ENCODE data around the gene CHCT1. TPM values are rescaled to one million over a fixed set of nuclear protein-coding genes. Genes with fewer than 3 reads are reported as not detected.

CHCT1 gene
- total RNA-seq, 2 experiments from 2014 or later: not detected

GRCh38 chr17:60461584-60461983 lies 39.3 kb downstream of the CHCT1 start:
- H2AFZ ChIP-seq (ENCODE audit: low read length): no peak overlapping the region
- TF ChIP-seq CTCF (conservative IDR thresholded peaks at IDR 0.05; ENCODE audit: low read length) (no peak), EZH2phosphoT487 (IDR thresholded peaks at IDR 0.05; ENCODE audit: borderline replicate concordance, low read depth, low read length) (no peak)
- CTCF ChIA-PET (ENCODE audit: unreplicated experiment): no interaction called here
- no peak overlapping the region for H3K4me3 ChIP-seq (ENCODE audit: low read depth, low read length, poor library complexity, severe bottlenecking)
- DNase-seq (ENCODE audit: low spot score): no peak
- POLR2A ChIA-PET: no interaction called here
- H3K9me2 ChIP-seq (ENCODE audit: insufficient read depth, low read length): no peaks in the 10 kb centered on the region
- BruUV-seq (replicated peaks): no TSS peak
- peaks cover 85% of the 10 kb centered on the region for H3K36me3 ChIP-seq (ENCODE audit: insufficient read depth, low read length)
- no peaks in the 10 kb centered on the region for H3K9me3 ChIP-seq (ENCODE audit: low read length)
- no peaks in the 10 kb centered on the region for H3K79me2 ChIP-seq (ENCODE audit: insufficient read depth, low read depth, low read length)
- H3K27ac ChIP-seq (ENCODE audit: low read depth, low read length, poor library complexity, severe bottlenecking): no peak overlapping the region
- no peaks in the 10 kb centered on the region for H4K20me1 ChIP-seq (ENCODE audit: insufficient read depth, low read length)
- H3K4me2 ChIP-seq (ENCODE audit: low read length): no peak overlapping the region
- H3K4me1 ChIP-seq (ENCODE audit: insufficient read depth, low read length, poor library complexity, severe bottlenecking): no peaks in the 10 kb centered on the region
- intact Hi-C loops (cut with micrococcal nuclease; ENCODE audit: unreplicated experiment): no loop called here

GRCh38 chr17:60463157-60463835 lies 41.0 kb downstream of the CHCT1 start:
- Histone ChIP-seq H3K4me2 (ENCODE audit: low read length) (no peak overlapping the region), H3K9me3 (ENCODE audit: low read length) (no peaks in the 10 kb centered on the region), H3K27ac (ENCODE audit: low read depth, low read length, poor library complexity, severe bottlenecking) (no peak overlapping the region), H3K9me2 (ENCODE audit: insufficient read depth, low read length) (no peaks in the 10 kb centered on the region), H4K20me1 (ENCODE audit: insufficient read depth, low read length) (no peaks in the 10 kb centered on the region), H3K4me1 (ENCODE audit: insufficient read depth, low read length, poor library complexity, severe bottlenecking) (no peaks in the 10 kb centered on the region), H3K79me2 (ENCODE audit: insufficient read depth, low read depth, low read length) (no peaks in the 10 kb centered on the region), H3K4me3 (ENCODE audit: low read depth, low read length, poor library complexity, severe bottlenecking) (no peak overlapping the region), H2AFZ (ENCODE audit: low read length) (no peak overlapping the region), H3K36me3 (ENCODE audit: insufficient read depth, low read length) (peaks cover 79% of the 10 kb centered on the region)
- BruUV-seq (replicated peaks): no TSS peak
- no peak for DNase-seq (ENCODE audit: low spot score)
- no peak for TF ChIP-seq CTCF (conservative IDR thresholded peaks at IDR 0.05; ENCODE audit: low read length)
- no peak for TF ChIP-seq EZH2phosphoT487 (IDR thresholded peaks at IDR 0.05; ENCODE audit: borderline replicate concordance, low read depth, low read length)
- CTCF ChIA-PET (ENCODE audit: unreplicated experiment): no interaction called here
- intact Hi-C loops (cut with micrococcal nuclease; ENCODE audit: unreplicated experiment): no loop called here
- POLR2A ChIA-PET: interaction anchor here (0.7 to 1.0 kb wide), 3 partner anchors 13 to 18 kb away, joined by 3 read pairs; no protein-coding TSS in a partner anchor

- POLR2A ChIA-PET: no interaction called here
- Histone ChIP-seq H3K27ac (ENCODE audit: low read depth, low read length, poor library complexity, severe bottlenecking) (no peak overlapping the region), H3K4me3 (ENCODE audit: low read depth, low read length, poor library complexity, severe bottlenecking) (no peak overlapping the region), H3K4me2 (ENCODE audit: low read length) (no peak overlapping the region), H3K9me2 (ENCODE audit: insufficient read depth, low read length) (no peaks in the 10 kb centered on the region), H3K79me2 (ENCODE audit: insufficient read depth, low read depth, low read length) (no peaks in the 10 kb centered on the region), H3K36me3 (ENCODE audit: insufficient read depth, low read length) (peaks cover 77% of the 10 kb centered on the region), H3K9me3 (ENCODE audit: low read length) (no peaks in the 10 kb centered on the region), H3K4me1 (ENCODE audit: insufficient read depth, low read length, poor library complexity, severe bottlenecking) (no peaks in the 10 kb centered on the region), H2AFZ (ENCODE audit: low read length) (no peak overlapping the region), H4K20me1 (ENCODE audit: insufficient read depth, low read length) (no peaks in the 10 kb centered on the region)
- intact Hi-C loops (cut with micrococcal nuclease; ENCODE audit: unreplicated experiment): no loop called here
- no peak for DNase-seq (ENCODE audit: low spot score)
- TF ChIP-seq EZH2phosphoT487 (IDR thresholded peaks at IDR 0.05; ENCODE audit: borderline replicate concordance, low read depth, low read length) (no peak), CTCF (conservative IDR thresholded peaks at IDR 0.05; ENCODE audit: low read length) (no peak)
- BruUV-seq (replicated peaks): no TSS peak
- CTCF ChIA-PET (ENCODE audit: unreplicated experiment): no interaction called here
Observed at GRCh38 chr17:60464343-60464742, 42.1 kb downstream of the CHCT1 start.
